ENCODE results near the gene ORAI1.
"Not testable (repeated sequence)": the region's sequence is repeated elsewhere in the genome, so short reads cannot be mapped to it uniquely, and the experiment has no call there.

ORAI1 gene

GRCh38 chr12:121630791-121631355 is 4.5 kb downstream of the ORAI1 start:
- no peak for DNase-seq (ENCODE audit: low spot score)
- TF ChIP-seq, protein P1, sequence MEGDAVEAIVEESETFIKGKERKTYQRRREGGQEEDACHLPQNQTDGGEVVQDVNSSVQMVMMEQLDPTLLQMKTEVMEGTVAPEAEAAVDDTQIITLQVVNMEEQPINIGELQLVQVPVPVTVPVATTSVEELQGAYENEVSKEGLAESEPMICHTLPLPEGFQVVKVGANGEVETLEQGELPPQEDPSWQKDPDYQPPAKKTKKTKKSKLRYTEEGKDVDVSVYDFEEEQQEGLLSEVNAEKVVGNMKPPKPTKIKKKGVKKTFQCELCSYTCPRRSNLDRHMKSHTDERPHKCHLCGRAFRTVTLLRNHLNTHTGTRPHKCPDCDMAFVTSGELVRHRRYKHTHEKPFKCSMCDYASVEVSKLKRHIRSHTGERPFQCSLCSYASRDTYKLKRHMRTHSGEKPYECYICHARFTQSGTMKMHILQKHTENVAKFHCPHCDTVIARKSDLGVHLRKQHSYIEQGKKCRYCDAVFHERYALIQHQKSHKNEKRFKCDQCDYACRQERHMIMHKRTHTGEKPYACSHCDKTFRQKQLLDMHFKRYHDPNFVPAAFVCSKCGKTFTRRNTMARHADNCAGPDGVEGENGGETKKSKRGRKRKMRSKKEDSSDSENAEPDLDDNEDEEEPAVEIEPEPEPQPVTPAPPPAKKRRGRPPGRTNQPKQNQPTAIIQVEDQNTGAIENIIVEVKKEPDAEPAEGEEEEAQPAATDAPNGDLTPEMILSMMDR (IDR thresholded peaks at IDR 0.05; ENCODE audit: extremely low read depth, missing control alignments), result no peak

GRCh38 chr12:121632069-121632970 is 6.0 kb downstream of the ORAI1 start:
- TF ChIP-seq, protein P1 (IDR thresholded peaks at IDR 0.05; ENCODE audit: extremely low read depth, missing control alignments), result no peak
- no peak for DNase-seq (ENCODE audit: low spot score)

DNA sequence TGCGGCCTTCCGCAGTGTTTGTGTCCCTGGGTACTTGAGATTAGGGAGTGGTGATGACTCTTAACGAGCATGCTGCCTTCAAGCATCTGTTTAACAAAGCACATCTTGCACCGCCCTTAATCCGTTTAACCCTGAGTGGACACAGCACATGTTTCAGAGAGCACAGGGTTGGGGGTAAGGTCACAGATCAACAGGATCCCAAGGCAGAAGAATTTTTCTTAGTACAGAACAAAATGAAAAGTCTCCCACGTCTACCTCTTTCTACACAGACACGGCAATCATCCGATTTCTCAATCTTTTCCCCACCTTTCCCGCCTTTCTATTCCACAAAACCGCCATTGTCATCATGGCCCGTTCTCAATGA is 7.5 kb downstream of the ORAI1 start:
- not testable (repeated sequence) for DNase-seq (ENCODE audit: low spot score)

DNA sequence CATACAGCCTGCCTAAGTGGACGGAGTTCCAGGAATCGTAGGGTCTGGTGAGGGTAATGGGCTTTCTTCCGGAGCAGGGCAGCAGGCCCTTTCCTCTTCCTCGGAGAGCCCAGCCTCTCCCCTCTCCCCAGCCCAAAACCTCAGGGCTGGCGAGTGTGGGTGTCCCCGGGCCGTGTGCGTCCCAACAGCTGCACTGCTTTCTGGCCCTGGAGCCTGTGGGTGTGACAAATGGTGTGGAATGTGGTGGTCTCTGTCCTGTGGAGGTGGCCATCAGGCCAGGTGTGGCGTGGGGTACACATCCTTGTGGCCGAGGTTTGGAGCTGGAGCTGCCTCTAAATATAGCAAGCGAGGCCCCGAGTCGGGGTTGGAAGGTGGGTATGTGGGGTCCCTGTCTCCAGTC is 8.5 kb downstream of the ORAI1 start:
- no peak for DNase-seq (ENCODE audit: low spot score)
- TF ChIP-seq, protein P1 (IDR thresholded peaks at IDR 0.05; ENCODE audit: extremely low read depth, missing control alignments), result no peak

GRCh38 chr12:121637231-121637914 is 11.0 kb downstream of the ORAI1 start:
- TF ChIP-seq, protein P1 (IDR thresholded peaks at IDR 0.05; ENCODE audit: extremely low read depth, missing control alignments), result no peak
- DNase-seq (ENCODE audit: low spot score), result peak; percentile 78

GRCh38 chr12:121638298-121639202 is 12.2 kb downstream of the ORAI1 start:
- TF ChIP-seq, protein P1 (IDR thresholded peaks at IDR 0.05; ENCODE audit: extremely low read depth, missing control alignments), result no peak
- DNase-seq (ENCODE audit: low spot score), result peak; percentile 18

GRCh38 chr12:121641343-121641630 is 15.0 kb downstream of the ORAI1 start:
- TF ChIP-seq, protein P1 (IDR thresholded peaks at IDR 0.05; ENCODE audit: extremely low read depth, missing control alignments), result no peak
- DNase-seq (ENCODE audit: low spot score), result no peak
